ENCODE measurements around the gene RNLS.

GRCh38 chr10:88343761-88344484 lies 239.2 kb downstream of the RNLS start:
- TF ChIP-seq POLR2AphosphoS5 (IDR thresholded peaks at IDR 0.05; ENCODE audit: low read depth, low read length) = no peak
- TF ChIP-seq TAF1 (IDR thresholded peaks at IDR 0.05; ENCODE audit: borderline replicate concordance, insufficient read depth, low read length) = no peak
- no peak for TF ChIP-seq REST (IDR thresholded peaks at IDR 0.05; ENCODE audit: insufficient read depth in 1 of 2, low read depth in 2 of 2, low read length in 2 of 2)
- no peak for TF ChIP-seq SIN3A (IDR thresholded peaks at IDR 0.05; ENCODE audit: borderline replicate concordance, insufficient read depth, low read length)

Data from PFSK-1 (cell line).